ENCODE measurements around the gene GAB2.

Gene GAB2

GRCh38 chr11:78197816-78198215, 219.8 kb downstream of the GAB2 start:
- Histone ChIP-seq H4K20me1 (ENCODE audit: insufficient read depth, low read length) (no peaks in the 10 kb centered on the region), H3K4me2 (ENCODE audit: low read length) (no peak overlapping the region), H3K27ac (ENCODE audit: low read depth, low read length, poor library complexity, severe bottlenecking) (no peak overlapping the region), H3K27me3 (ENCODE audit: insufficient read depth, low read length) (no peaks in the 10 kb centered on the region), H3K79me2 (ENCODE audit: insufficient read depth, low read length) (no peaks in the 10 kb centered on the region), H3K36me3 (ENCODE audit: insufficient read depth, low read length) (no peaks in the 10 kb centered on the region), H3K4me3 (ENCODE audit: low read depth, low read length, poor library complexity, severe bottlenecking) (no peak overlapping the region), H3K9ac (ENCODE audit: low read length) (no peak overlapping the region), H3K9me2 (ENCODE audit: low read depth, low read length) (no peaks in the 10 kb centered on the region), H3F3A (ENCODE audit: insufficient read depth, low read length) (no peaks in the 10 kb centered on the region), H3K9me3 (ENCODE audit: low read length) (no peaks in the 10 kb centered on the region), H3K4me1 (ENCODE audit: insufficient read depth, low read length, severe bottlenecking) (peaks cover 5% of the 10 kb centered on the region), H2AFZ (ENCODE audit: low read length) (no peak overlapping the region)
- no peak for TF ChIP-seq CTCF (IDR thresholded peaks at IDR 0.05; ENCODE audit: low read length)
- TF ChIP-seq EZH2 (IDR thresholded peaks at IDR 0.05; ENCODE audit: borderline replicate concordance, low read length), result no peak

GRCh38 chr11:78196661-78197091, 220.9 kb downstream of the GAB2 start:
- no peak overlapping the region for H3K4me2 ChIP-seq (ENCODE audit: low read length)
- H3K9me2 ChIP-seq (ENCODE audit: low read depth, low read length), result no peaks in the 10 kb centered on the region
- no peaks in the 10 kb centered on the region for H4K20me1 ChIP-seq (ENCODE audit: insufficient read depth, low read length)
- H3K79me2 ChIP-seq (ENCODE audit: insufficient read depth, low read length), result no peaks in the 10 kb centered on the region
- H3K36me3 ChIP-seq (ENCODE audit: insufficient read depth, low read length), result no peaks in the 10 kb centered on the region
- no peaks in the 10 kb centered on the region for H3K9me3 ChIP-seq (ENCODE audit: low read length)
- no peak overlapping the region for H3K4me3 ChIP-seq (ENCODE audit: low read depth, low read length, poor library complexity, severe bottlenecking)
- no peaks in the 10 kb centered on the region for H3K4me1 ChIP-seq (ENCODE audit: insufficient read depth, low read length, severe bottlenecking)
- no peak overlapping the region for H3K9ac ChIP-seq (ENCODE audit: low read length)
- TF ChIP-seq CTCF (IDR thresholded peaks at IDR 0.05; ENCODE audit: low read length) (no peak), EZH2 (IDR thresholded peaks at IDR 0.05; ENCODE audit: borderline replicate concordance, low read length) (no peak)
- no peaks in the 10 kb centered on the region for H3F3A ChIP-seq (ENCODE audit: insufficient read depth, low read length)
- H3K27ac ChIP-seq (ENCODE audit: low read depth, low read length, poor library complexity, severe bottlenecking), result no peak overlapping the region
- no peak overlapping the region for H2AFZ ChIP-seq (ENCODE audit: low read length)
- H3K27me3 ChIP-seq (ENCODE audit: insufficient read depth, low read length), result no peaks in the 10 kb centered on the region

GRCh38 chr11:78195917-78196560, 221.6 kb downstream of the GAB2 start:
- no peaks in the 10 kb centered on the region for H4K20me1 ChIP-seq (ENCODE audit: insufficient read depth, low read length)
- no peak overlapping the region for H3K27ac ChIP-seq (ENCODE audit: low read depth, low read length, poor library complexity, severe bottlenecking)
- no peaks in the 10 kb centered on the region for H3K79me2 ChIP-seq (ENCODE audit: insufficient read depth, low read length)
- H3K4me2 ChIP-seq (ENCODE audit: low read length), result no peak overlapping the region
- no peaks in the 10 kb centered on the region for H3K4me1 ChIP-seq (ENCODE audit: insufficient read depth, low read length, severe bottlenecking)
- H3K9ac ChIP-seq (ENCODE audit: low read length), result no peak overlapping the region
- no peaks in the 10 kb centered on the region for H3K9me3 ChIP-seq (ENCODE audit: low read length)
- no peak overlapping the region for H3K4me3 ChIP-seq (ENCODE audit: low read depth, low read length, poor library complexity, severe bottlenecking)
- H3K36me3 ChIP-seq (ENCODE audit: insufficient read depth, low read length), result no peaks in the 10 kb centered on the region
- no peak for TF ChIP-seq EZH2 (IDR thresholded peaks at IDR 0.05; ENCODE audit: borderline replicate concordance, low read length)
- TF ChIP-seq CTCF (IDR thresholded peaks at IDR 0.05; ENCODE audit: low read length), result no peak
- no peaks in the 10 kb centered on the region for H3F3A ChIP-seq (ENCODE audit: insufficient read depth, low read length)
- H3K9me2 ChIP-seq (ENCODE audit: low read depth, low read length), result no peaks in the 10 kb centered on the region
- no peaks in the 10 kb centered on the region; the same call in 1 of the 2 replicates for H3K27me3 ChIP-seq (ENCODE audit: insufficient read depth, low read length)
- no peak overlapping the region for H2AFZ ChIP-seq (ENCODE audit: low read length)
